GM10266 (cell line): ENCODE data around the gene HHAT.
A peak's percentile ranks its signal among the peaks of the same experiment; 100 is the strongest.

Experiments used
- DNase-seq: peaks from one replicate; pipeline ENCODE4 v3.0.0; 2012; ENCODE audit errors: extremely low spot score
- CTCF ChIP-seq: IDR thresholded peaks from 2 replicates; pipeline ENCODE4 v1.5.1; 2012; ENCODE audit warnings: mild to moderate bottlenecking, low read depth; ENCODE audit not compliant: control insufficient read depth, insufficient read depth; ENCODE audit errors: missing control alignments

Gene HHAT

DNA sequence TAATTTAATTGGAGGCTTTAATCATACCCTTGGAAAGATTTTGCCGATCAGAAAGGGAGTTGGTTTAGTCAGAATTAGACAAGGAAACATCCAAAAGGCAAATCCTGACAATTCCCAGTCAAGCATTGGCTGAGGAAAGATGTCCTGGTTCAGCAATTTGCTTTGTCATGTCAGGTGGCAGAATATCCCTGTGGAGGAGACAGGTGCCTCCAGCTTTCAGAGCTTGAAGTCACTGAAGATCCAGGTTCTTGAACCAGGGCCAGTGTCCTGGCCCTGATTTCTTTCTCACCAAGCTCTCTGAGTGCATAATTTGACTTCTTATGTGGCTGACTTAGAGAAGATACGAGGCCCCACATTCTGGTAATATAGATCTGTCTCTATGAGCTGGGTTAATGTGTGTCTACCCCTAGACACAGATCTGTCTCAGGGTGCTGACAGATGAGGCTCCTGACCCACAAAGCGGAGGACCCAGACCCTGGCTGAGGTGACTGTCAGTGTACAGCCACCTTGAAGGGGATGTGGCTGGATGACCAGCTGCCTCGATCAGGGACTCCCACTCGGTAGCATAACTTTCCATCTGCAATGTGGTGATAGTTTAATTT lies 118.9 kb downstream of the HHAT start:
- no peak for TF ChIP-seq CTCF
- DNase-seq = no peak

- TF ChIP-seq CTCF = peak; percentile 45
- peak; percentile 28 for DNase-seq
Measured at GRCh38 chr1:210448297-210448892, 119.7 kb downstream of the HHAT start.

DNA sequence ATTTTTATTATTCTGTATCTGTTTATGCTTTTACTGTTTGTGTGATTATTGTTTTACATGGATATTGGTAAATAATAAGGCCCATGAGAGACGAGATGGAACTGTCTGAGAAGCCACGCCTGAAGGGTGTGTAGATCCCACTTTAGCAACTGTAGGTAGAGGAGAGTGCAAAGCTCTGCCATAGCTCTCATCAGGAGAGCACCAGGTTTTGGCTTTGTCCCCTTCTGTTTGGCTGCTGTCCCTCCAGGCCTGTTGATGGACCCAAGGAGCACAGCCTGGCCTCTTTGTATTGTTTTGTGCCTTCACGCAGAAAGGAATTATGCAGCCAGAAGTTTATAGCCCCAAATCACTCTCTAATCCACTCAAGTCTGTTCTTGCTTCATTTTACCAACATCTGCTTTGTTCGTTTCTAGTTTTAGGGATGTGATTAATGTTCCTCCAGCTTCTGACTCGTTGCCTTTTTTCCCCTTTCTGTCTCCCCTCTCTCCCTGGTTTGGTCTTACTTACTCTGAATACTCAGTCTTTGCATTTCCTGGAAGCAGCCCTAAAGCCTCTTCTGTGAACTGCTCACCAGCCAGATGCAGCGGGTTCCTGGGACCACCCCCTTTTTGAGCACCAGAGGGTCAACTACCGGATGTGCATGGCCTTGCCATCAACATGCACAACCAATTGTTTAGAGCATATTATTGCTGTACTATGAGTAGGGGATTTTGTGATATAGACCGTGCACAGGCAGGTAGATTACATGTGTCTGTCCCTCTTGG lies 127.3 kb downstream of the HHAT start:
- no peak for DNase-seq
- TF ChIP-seq CTCF = no peak

DNA sequence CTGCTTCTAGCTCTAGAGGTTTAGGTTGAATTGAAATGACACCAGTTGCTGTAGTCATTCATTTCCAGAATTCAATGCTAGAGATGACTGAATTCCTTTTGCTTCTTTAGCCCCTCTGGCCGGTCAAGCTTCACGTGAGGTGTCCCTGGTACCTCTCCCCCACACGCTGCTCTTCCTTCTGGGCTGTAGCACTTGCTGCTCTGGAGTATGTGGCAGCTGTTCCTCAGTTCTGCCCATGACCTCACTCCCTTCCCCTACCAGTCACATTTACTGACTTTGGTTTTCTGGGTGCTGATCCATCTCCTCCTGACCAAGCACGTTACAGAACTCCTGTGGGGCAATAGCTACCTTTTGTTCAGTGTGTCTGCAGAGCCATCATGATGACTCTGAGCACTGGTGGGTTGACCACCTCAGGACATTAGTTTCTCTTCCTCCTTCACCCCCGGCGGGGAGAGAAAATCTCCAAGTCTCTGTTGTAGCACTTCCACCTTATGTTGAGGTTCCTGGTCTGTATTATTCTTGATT lies 128.1 kb downstream of the HHAT start:
- TF ChIP-seq CTCF = no peak
- DNase-seq = no peak

DNA sequence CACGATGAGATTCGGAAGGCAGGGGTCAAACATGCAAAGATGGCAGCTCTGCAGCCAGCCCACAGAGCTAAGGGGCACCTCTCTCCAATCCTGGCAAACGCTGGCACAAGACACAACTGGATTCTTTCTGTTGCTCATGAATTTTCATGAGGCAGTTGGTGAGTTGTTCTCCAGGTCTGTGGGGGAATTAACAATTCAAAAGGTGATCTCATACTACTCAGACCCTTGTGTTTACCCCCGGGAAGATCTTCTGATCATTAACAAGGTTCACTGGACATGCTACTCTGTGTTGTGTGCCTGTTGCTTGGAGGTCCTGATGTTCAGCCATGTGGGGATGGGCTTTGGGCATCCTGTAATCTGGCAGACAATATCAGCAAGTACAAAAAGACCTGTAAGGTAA lies 128.9 kb downstream of the HHAT start:
- DNase-seq = no peak
- no peak for TF ChIP-seq CTCF

DNA sequence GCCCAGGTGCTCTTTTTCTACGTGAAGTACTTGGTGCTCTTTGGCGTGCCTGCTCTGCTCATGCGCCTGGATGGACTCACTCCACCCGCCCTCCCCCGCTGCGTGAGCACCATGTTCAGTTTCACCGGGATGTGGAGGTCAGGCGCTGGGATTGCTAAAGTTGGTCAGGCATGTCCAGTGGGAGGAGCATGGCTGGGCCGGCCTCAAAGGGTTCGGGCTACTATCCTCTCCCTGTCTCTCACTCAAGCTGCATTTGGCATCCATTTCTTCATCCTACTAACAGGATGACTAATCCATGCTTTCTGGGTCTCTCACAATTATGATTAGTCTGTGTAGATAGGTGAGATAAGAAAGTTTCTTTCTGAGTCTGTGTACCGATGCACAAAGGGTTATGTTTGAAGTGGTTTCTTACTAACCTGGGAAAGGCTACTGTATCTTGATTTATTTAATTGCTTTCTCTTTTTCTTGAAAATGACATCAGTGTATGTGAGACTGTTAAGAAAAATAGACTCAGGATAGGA lies 135.9 kb downstream of the HHAT start:
- DNase-seq = no peak
- TF ChIP-seq CTCF = no peak
